Forelimb muscle (tissue), 1 donor: ENCODE results near the gene PDXDC1. TPM values are rescaled to one million over a fixed set of nuclear protein-coding genes. Genes with fewer than 3 reads are reported as not detected.
"Not testable (repeated sequence)": the region's sequence is repeated elsewhere in the genome, so short reads cannot be mapped to it uniquely, and the experiment has no call there.

Source experiments
- DNase-seq: peaks from one replicate; pipeline ENCODE4 v3.0.0-alpha.2; 2013; ENCODE audit warnings: low read depth
- polyA plus RNA-seq: library from polyadenylated mRNA; unstranded; fragments of 120-200 nt; gene quantifications from one replicate; pipeline ENCODE4 v1.2.1, GENCODE V29; 2013; ENCODE audit not compliant: insufficient read length

Gene PDXDC1
- polyA plus RNA-seq, 1 donor, result 37.9 TPM

DNA sequence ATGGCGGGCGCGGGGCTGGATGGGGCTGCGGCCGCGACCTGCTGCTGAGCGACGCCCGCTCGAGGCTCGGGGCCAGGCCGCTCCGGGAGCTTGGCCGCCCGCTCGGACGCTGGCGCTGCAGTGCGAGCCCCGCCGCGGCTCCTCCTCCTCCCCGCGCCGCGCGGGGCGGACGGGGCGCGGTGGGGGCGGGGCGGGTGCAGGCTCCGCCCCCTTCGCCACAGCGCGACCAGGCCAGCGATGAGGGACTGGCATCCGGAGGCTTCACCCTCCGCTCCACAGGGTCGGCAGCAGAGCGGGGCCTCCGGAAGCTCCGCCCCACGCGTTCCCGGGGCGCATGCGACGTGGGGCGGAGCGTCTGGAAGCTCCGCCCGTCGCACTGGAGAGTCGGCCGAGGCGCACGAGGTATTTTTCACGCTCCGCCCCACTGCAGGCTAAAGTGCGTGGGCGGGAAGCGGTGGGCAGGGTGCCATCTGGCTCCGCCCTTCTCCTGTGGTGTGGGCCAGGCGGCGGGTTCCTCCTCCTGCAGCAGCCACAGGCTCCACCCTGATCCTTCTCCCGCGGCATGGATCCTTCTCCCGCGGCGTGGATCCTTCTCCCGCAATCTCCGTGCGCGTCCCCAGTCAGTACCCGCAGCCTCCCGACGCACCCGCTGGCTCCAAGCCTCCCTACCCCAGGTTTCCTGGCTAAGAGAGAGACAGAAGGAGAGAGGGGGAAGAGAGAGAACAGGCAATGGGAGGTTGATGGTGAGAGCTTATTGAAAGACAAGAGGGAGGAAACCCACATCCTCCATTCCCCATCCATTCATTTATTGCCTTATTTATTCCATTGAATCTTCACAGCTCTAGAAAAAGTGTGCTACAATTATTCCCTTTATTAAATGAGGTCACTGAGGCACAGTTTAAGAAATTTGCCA lies 180.1 kb downstream of the PDXDC1 start:
- peak; percentile 65 for DNase-seq

DNA sequence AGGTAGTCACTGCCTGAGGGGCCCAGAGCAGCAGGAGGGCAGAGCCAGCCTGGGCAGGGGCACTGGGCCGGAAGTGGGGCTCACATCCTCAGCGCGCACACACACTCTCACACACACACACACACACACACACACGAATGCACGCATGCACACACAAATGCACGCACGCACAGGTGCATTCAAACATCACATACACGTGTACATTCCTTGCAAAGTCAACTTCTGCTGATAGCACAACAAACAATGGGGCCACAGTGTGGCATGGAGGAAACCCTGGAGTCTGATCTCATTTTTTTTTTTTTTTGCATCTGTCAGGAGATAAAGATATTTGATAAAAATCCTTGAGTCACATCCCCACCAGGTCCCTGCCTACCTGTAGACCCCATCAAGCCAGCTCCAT lies 182.8 kb downstream of the PDXDC1 start:
- DNase-seq, result not testable (repeated sequence)

DNA sequence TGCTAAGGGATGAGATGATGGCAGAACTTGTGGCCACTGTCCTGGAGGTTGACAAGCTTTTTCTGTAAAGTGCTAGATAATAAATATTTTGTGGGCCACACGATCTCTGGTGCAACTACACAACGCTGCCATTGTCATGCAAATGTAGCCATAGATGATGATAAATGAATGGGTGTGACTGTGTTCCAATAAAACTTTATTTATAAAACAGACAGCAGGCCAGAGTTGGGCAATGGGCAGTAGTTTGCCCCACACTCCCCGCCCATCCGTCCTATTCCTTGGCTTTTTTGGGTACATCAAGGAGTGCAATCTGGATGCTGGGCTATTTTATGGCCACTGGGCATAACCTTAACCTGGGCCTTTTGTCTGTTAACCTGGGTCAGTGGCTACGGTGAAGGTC lies 184.8 kb downstream of the PDXDC1 start:
- not testable (repeated sequence) for DNase-seq

DNA sequence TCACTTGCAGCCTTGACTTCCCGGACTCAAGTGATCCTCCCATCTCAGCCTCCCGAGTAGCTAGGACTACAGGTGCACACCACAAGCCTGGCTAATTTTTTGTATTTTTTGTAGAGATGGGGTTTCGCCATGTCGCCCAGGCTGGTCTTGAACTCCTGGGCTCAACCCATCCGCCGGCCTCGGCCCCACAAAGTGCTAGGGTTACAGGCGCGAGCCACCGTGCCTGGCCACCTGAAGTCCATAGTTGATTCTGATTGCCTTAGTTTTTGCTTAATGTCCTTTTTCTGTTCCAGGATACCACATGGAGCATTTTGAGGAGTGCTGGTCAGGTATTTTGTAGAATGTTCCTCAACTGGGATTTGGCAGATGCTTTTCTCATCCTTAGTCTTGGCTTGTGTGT lies 185.7 kb downstream of the PDXDC1 start:
- not testable (repeated sequence) for DNase-seq

DNA sequence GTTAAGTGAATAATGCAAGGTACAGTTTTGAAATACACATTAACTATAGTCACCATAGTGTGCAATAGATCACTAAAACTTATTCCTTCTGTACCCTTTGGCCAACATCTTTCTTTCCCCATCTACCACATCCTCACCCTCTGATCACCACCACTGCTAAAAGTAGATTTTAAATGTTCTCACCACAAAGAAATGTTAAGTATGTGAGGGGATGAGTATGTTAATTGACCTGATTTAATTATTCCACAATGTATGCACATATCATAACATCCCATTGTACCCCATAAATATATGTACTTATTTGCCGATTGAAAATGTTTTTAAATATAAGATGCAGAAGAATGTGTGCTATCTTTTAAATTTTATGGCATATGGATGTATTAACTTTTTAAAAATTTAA lies 188.2 kb downstream of the PDXDC1 start:
- DNase-seq, result not testable (repeated sequence)

GRCh38 chr16:15166177-15166576 lies 191.4 kb downstream of the PDXDC1 start:
- DNase-seq, result not testable (repeated sequence)

DNA sequence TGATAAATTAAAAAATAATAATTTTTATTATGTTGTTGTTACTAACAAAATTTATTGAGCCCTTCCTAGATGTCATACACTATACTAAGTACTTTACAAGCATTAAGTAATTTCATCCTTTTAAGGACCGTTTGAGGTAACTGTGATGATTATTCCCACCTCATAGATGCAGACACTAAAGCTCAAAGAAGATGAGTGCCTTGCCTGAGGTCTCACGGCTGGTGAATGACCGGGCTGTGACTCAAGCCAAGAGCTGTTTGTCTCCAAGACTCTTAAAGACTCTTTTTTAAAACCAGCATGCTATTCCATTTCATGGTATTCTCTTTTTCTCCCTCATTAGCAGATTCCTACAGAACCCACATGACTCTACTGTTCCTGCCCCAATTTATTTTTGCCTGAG lies 193.5 kb downstream of the PDXDC1 start:
- DNase-seq, result not testable (repeated sequence)

- DNase-seq, result not testable (repeated sequence)
Observed at GRCh38 chr16:15168953-15169652, 194.3 kb downstream of the PDXDC1 start.

GRCh38 chr16:15179909-15180308 lies 205.1 kb downstream of the PDXDC1 start:
- not testable (repeated sequence) for DNase-seq

DNA sequence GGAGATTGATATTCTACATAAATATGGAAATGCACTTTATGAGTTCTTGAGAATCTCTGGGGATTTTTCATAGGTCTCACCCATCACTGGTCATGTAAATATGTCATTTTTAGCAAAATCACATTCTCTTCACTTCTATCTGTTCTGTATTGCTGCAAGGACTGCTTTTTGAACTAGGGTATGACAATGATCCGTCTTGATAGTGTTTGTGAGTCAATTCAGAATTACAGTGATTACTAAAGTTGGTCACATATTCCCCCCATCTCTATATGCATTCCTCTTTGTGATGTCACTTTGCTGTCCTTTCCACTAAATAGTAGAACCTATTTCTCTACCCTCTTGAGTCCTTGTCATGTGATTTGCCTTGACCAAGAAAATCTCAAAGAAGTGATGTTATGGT lies 206.1 kb downstream of the PDXDC1 start:
- DNase-seq, result not testable (repeated sequence)

DNA sequence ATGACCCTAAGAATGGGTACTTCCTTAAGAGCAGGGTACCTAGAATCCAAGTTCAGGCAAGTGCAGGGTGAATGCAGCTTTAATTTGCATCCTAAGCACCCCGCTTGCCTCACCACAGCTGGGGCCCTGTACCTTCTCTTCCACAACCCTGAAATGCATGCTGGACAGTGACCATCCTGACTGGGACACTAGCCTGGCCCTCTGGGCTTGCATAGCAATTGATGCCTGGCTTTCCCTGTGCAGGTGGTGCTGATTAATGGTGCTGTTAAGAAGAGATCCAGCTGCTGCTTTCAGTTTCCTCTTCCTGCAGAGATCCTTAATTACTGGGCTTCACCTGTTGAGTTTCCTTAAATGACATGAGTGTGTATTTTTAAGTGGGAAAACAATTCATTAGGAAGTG lies 209.2 kb downstream of the PDXDC1 start:
- DNase-seq, result not testable (repeated sequence)

Other genes with a start within 250 kb of the PDXDC1 start
- gene NPIPA2, start 232.5 kb upstream of the PDXDC1 start, polyA plus RNA-seq, result 1.7 TPM
- gene NOMO1, start 141.3 kb upstream of the PDXDC1 start, polyA plus RNA-seq, result 50.5 TPM
- 88.5 TPM for gene NPIPA1, start 37.6 kb upstream of the PDXDC1 start, polyA plus RNA-seq
- 45.0 TPM for gene NTAN1, start 81.0 kb downstream of the PDXDC1 start, polyA plus RNA-seq
- 31.4 TPM for gene RRN3, start 119.2 kb downstream of the PDXDC1 start, polyA plus RNA-seq